ENCODE data around the gene ST3GAL6. TPM values are rescaled to one million over a fixed set of nuclear protein-coding genes. Genes with fewer than 3 reads are reported as not detected.

Gene ST3GAL6
- total and polyA plus RNA-seq, 9 of the 15 experiments (the other 6 are each of a cell fraction or from before 2014, with no cell fraction given) = 0.14 TPM; not detected in 8

- TF ChIP-seq MGA (IDR thresholded peaks at IDR 0.05) = no peak
- TF ChIP-seq TCF15 (CRISPR knock-in tag; IDR thresholded peaks at IDR 0.05) = no peak
Measured at GRCh38 chr3:98827221-98827920, 64.2 kb downstream of the ST3GAL6 start (continued).

Data from K562 (cell line).